Measurements from ENCODE around the gene TFEB. TPM values are rescaled to one million over a fixed set of nuclear protein-coding genes. Genes with fewer than 3 reads are reported as not detected.

Gene TFEB
- total RNA-seq, 1 donor from 2014 or later, result 0.13 TPM

- no peaks in the 10 kb centered on the region for H4K20me1 ChIP-seq (ENCODE audit: low read depth)
- no peak overlapping the region for H3K4me3 ChIP-seq
- Mint-ChIP-seq H3K4me3 (no peak overlapping the region), H3K9me3 (no peaks in the 10 kb centered on the region), H3K4me1 (peaks cover 42% of the 10 kb centered on the region), H3K27ac (no peak overlapping the region), H3K36me3 (no peaks in the 10 kb centered on the region), H3K27me3 (ENCODE audit: insufficient read depth, low read depth) (peaks cover 5% of the 10 kb centered on the region)
- no peak overlapping the region for H3K4me2 ChIP-seq
- TF ChIP-seq EZH2phosphoT487 (IDR thresholded peaks at IDR 0.05) (no peak), CTCF (IDR thresholded peaks at IDR 0.05) (no peak), EZH2 (IDR thresholded peaks at IDR 0.05) (no peak)
- H3K36me3 ChIP-seq, result no peaks in the 10 kb centered on the region
- H3K9me3 ChIP-seq (ENCODE audit: low read depth), result no peaks in the 10 kb centered on the region
- H3K79me2 ChIP-seq (ENCODE audit: low read depth), result no peaks in the 10 kb centered on the region
- no peak overlapping the region for H3K27ac ChIP-seq
- peaks cover 18% of the 10 kb centered on the region for H3K4me1 ChIP-seq
- H2AFZ ChIP-seq (replicated peaks), result no peak overlapping the region
- peaks cover 10% of the 10 kb centered on the region for H3F3A ChIP-seq (ENCODE audit: low read depth)
- DNase-seq (ENCODE audit: low spot score), result no peak
- H3K9ac ChIP-seq, result no peak overlapping the region
- no peaks in the 10 kb centered on the region for H3K27me3 ChIP-seq
These were observed 59.0 kb downstream of the TFEB start for GRCh38 chr6:41676431-41676830.

- Histone ChIP-seq H3K4me2 (no peak overlapping the region), H3K4me1 (peaks cover 18% of the 10 kb centered on the region), H3K36me3 (no peaks in the 10 kb centered on the region), H3K27me3 (no peaks in the 10 kb centered on the region), H2AFZ (replicated peaks) (no peak overlapping the region), H3K27ac (no peak overlapping the region), H3K79me2 (ENCODE audit: low read depth) (no peaks in the 10 kb centered on the region), H3K9me3 (ENCODE audit: low read depth) (no peaks in the 10 kb centered on the region), H3K9ac (no peak overlapping the region), H3K4me3 (no peak overlapping the region), H3F3A (ENCODE audit: low read depth) (peaks cover 10% of the 10 kb centered on the region), H4K20me1 (ENCODE audit: low read depth) (no peaks in the 10 kb centered on the region)
- Mint-ChIP-seq H3K27ac (no peak overlapping the region), H3K9me3 (no peaks in the 10 kb centered on the region), H3K36me3 (no peaks in the 10 kb centered on the region), H3K4me3 (no peak overlapping the region), H3K27me3 (ENCODE audit: insufficient read depth, low read depth) (peaks cover 6% of the 10 kb centered on the region), H3K4me1 (peaks cover 42% of the 10 kb centered on the region)
- no peak for TF ChIP-seq EZH2 (IDR thresholded peaks at IDR 0.05)
- no peak for TF ChIP-seq CTCF (IDR thresholded peaks at IDR 0.05)
- no peak for TF ChIP-seq EZH2phosphoT487 (IDR thresholded peaks at IDR 0.05)
- no peak for DNase-seq (ENCODE audit: low spot score)
These were observed 59.4 kb downstream of the TFEB start for GRCh38 chr6:41675992-41676391.

- H3K4me1 ChIP-seq, result peaks cover 15% of the 10 kb centered on the region
- no peaks in the 10 kb centered on the region for H3K27me3 ChIP-seq
- no peaks in the 10 kb centered on the region for H3K36me3 ChIP-seq
- H3K4me1 Mint-ChIP-seq, result peaks cover 38% of the 10 kb centered on the region
- H3F3A ChIP-seq (ENCODE audit: low read depth), result peaks cover 10% of the 10 kb centered on the region
- no peaks in the 10 kb centered on the region for H3K9me3 ChIP-seq (ENCODE audit: low read depth)
- H2AFZ ChIP-seq (replicated peaks), result no peak overlapping the region
- H3K79me2 ChIP-seq (ENCODE audit: low read depth), result no peaks in the 10 kb centered on the region
- no peak for TF ChIP-seq CTCF (IDR thresholded peaks at IDR 0.05)
- no peak for TF ChIP-seq EZH2 (IDR thresholded peaks at IDR 0.05)
- no peak for TF ChIP-seq EZH2phosphoT487 (IDR thresholded peaks at IDR 0.05)
- no peak overlapping the region for H3K4me3 Mint-ChIP-seq
- no peak for DNase-seq (ENCODE audit: low spot score)
- H3K36me3 Mint-ChIP-seq, result no peaks in the 10 kb centered on the region
- H3K9ac ChIP-seq, result no peak overlapping the region
- H3K9me3 Mint-ChIP-seq, result peaks cover 3% of the 10 kb centered on the region
- H3K4me2 ChIP-seq, result no peak overlapping the region
- no peak overlapping the region for H3K27ac ChIP-seq
- peaks cover 12% of the 10 kb centered on the region for H3K27me3 Mint-ChIP-seq (ENCODE audit: insufficient read depth, low read depth)
- H3K27ac Mint-ChIP-seq, result peak overlapping the region; percentile 64
- no peak overlapping the region for H3K4me3 ChIP-seq
- H4K20me1 ChIP-seq (ENCODE audit: low read depth), result no peaks in the 10 kb centered on the region
These were observed 60.1 kb downstream of the TFEB start for GRCh38 chr6:41675176-41675775.
